Measurements from ENCODE around the gene RAB4B. TPM values are rescaled to one million over a fixed set of nuclear protein-coding genes. Genes with fewer than 3 reads are reported as not detected.
"Not testable (repeated sequence)": the region's sequence is repeated elsewhere in the genome, so short reads cannot be mapped to it uniquely, and the experiment has no call there.

The RAB4B gene
- total and polyA plus RNA-seq, 4 experiments from 2014 or later: 53.5 to 69.8 (median 61.2) TPM

- H3K4me1 Mint-ChIP-seq: peaks cover 12 to 46% (median 28%) of the 10 kb centered on the region in 4 donors
- peak overlapping the region; percentile 21 for H3K27ac ChIP-seq (ENCODE audit: low read depth, low read length)
These were observed 48.8 kb downstream of the RAB4B start for GRCh38 chr19:40826699-40827385.

DNA sequence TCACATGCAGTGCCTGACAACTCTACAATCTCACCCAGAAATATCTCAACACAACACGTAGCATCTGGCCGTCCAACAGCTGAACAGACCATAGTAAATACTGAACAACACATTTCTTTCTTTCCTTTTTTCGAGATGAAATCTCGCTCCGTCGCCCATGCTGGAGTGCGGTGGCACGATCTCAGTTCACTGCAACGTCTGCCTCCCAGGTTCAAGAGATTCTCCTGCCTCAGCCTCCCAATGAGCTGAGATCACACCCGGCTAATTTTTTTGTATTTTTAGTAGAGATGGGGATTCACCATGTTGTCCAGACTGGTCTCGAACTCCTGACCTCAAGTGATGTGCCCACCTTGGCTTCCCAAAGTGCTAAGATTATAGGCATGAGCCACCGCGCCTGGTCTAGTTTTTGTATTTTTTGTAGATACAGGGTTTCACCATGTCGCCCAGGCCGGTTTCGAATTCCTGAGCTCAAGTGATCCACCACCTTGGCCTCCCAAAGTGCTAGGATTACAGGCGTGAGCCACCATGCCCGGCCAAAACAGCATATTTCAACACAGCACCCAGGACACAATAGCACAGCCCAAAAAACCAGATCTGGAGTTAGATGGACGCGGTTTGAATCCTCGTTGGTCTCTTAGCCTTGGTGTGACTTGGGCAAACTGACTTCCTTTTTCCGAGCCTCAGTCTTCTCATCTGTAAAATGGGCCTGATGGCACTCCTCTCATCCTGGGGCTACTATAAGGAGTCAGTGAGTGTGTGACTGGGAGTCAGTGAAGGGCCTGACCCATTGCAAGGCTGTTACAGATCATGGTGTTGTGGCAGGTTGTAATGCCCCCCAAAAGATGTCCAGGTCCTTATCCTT lies 49.6 kb downstream of the RAB4B start:
- ChIA-PET POLR2A (ENCODE audit: partially characterized antibody) (interaction anchor here (1.0 to 1.4 kb wide), 2 partner anchors 77 to 165 kb away, joined by 3 read pairs; partner anchors contain the start of gene ACTMAP), CTCF (ENCODE audit: partially characterized antibody) (no interaction called here)
- Mint-ChIP-seq H3K4me3 (peak overlapping the region in 6 of 8 donors; percentile 12 to 84 (median 72)), H3K9me3 (no peaks in the 10 kb centered on the region), H3K36me3 (peaks cover 0 to 9% of the 10 kb centered on the region in 2 donors), H3K27ac (peak overlapping the region; percentile 65 to 99 (median 97)), H3K27me3 (no peaks in the 10 kb centered on the region), H3K4me1 (peaks cover 14 to 48% (median 29%) of the 10 kb centered on the region in 4 donors)
- no peak overlapping the region for H3K4me3 ChIP-seq (ENCODE audit: low read length in 2 of 2)
- H3K36me3 ChIP-seq (ENCODE audit: insufficient read depth, low read length): no peaks in the 10 kb centered on the region
- H3K27me3 ChIP-seq (ENCODE audit: insufficient read depth, low read length): no peaks in the 10 kb centered on the region
- H3K27ac ChIP-seq (ENCODE audit: low read depth, low read length): peak overlapping the region; percentile 18
- no peaks in the 10 kb centered on the region for H3K9me3 ChIP-seq (ENCODE audit: control insufficient read depth in 1 of 2, low read length in 2 of 2)
- intact Hi-C loops (cut with micrococcal nuclease): loop anchor here (2.0 kb wide), 1 partner anchor 143 kb away; no protein-coding TSS in a partner anchor
- H3K4me1 ChIP-seq (ENCODE audit: insufficient read depth, low read length): peaks cover 21% of the 10 kb centered on the region
- no peak for DNase-seq

More at GRCh38 chr19:40826699-40827385, 48.8 kb downstream of the RAB4B start:
- H3K9me3 ChIP-seq (ENCODE audit: control insufficient read depth in 1 of 2, low read length in 2 of 2); H3K27me3 Mint-ChIP-seq; CTCF ChIA-PET (ENCODE audit: partially characterized antibody); H3K9me3 Mint-ChIP-seq; H3K4me3 ChIP-seq (ENCODE audit: low read length in 2 of 2); H3K36me3 Mint-ChIP-seq; H3K27me3 ChIP-seq (ENCODE audit: insufficient read depth, low read length); H3K36me3 ChIP-seq (ENCODE audit: insufficient read depth, low read length): not testable (repeated sequence)
- peak overlapping the region; percentile 65 to 99 (median 97) for H3K27ac Mint-ChIP-seq
- peaks cover 21% of the 10 kb centered on the region for H3K4me1 ChIP-seq (ENCODE audit: insufficient read depth, low read length)
- H3K4me3 Mint-ChIP-seq: peak overlapping the region in 7 of 8 donors; percentile 12 to 84 (median 70)
- peak; percentile 81 to 92 (median 90) for DNase-seq
- POLR2A ChIA-PET (ENCODE audit: partially characterized antibody): interaction anchor here (0.7 to 1.4 kb wide), 3 partner anchors 76 to 164 kb away, joined by 3 read pairs; partner anchors contain the start of genes ACTMAP and NUMBL
- intact Hi-C loops (cut with micrococcal nuclease): loop anchor here (2.0 kb wide), 1 partner anchor 144 kb away; no protein-coding TSS in a partner anchor

- peaks cover 12 to 42% (median 27%) of the 10 kb centered on the region in 4 donors for H3K4me1 Mint-ChIP-seq
- Histone ChIP-seq H3K9me3 (ENCODE audit: control insufficient read depth in 1 of 2, low read length in 2 of 2) (no peaks in the 10 kb centered on the region), H3K4me3 (ENCODE audit: low read length in 2 of 2) (no peak overlapping the region), H3K27me3 (ENCODE audit: insufficient read depth, low read length) (no peaks in the 10 kb centered on the region), H3K36me3 (ENCODE audit: insufficient read depth, low read length) (no peaks in the 10 kb centered on the region), H3K4me1 (ENCODE audit: insufficient read depth, low read length) (peaks cover 21% of the 10 kb centered on the region), H3K27ac (ENCODE audit: low read depth, low read length) (no peak overlapping the region)
- H3K9me3 Mint-ChIP-seq: no peaks in the 10 kb centered on the region
- CTCF ChIA-PET (ENCODE audit: partially characterized antibody): interaction anchor here (0.8 to 0.9 kb wide), 2 partner anchors 9 to 194 kb away, joined by 3 read pairs; no protein-coding TSS in a partner anchor
- DNase-seq: no peak
- H3K36me3 Mint-ChIP-seq: peaks cover 0 to 9% of the 10 kb centered on the region in 2 donors
- POLR2A ChIA-PET (ENCODE audit: partially characterized antibody): interaction anchor here (0.8 to 1.0 kb wide), 3 partner anchors 10 to 479 kb away, joined by 3 read pairs; no protein-coding TSS in a partner anchor
- H3K4me3 Mint-ChIP-seq: peak overlapping the region in 1 of 8 donors; percentile 29
- intact Hi-C loops (cut with micrococcal nuclease): no loop called here
- no peaks in the 10 kb centered on the region for H3K27me3 Mint-ChIP-seq
- peak overlapping the region; percentile 11 to 91 (median 86) for H3K27ac Mint-ChIP-seq
These were observed 51.2 kb downstream of the RAB4B start for GRCh38 chr19:40829205-40829604.

- H3K9me3 Mint-ChIP-seq; DNase-seq; intact Hi-C loops (cut with micrococcal nuclease); H3K27me3 ChIP-seq (ENCODE audit: insufficient read depth, low read length); H3K9me3 ChIP-seq (ENCODE audit: control insufficient read depth in 1 of 2, low read length in 2 of 2); CTCF ChIA-PET (ENCODE audit: partially characterized antibody); H3K4me3 Mint-ChIP-seq; H3K36me3 Mint-ChIP-seq; H3K36me3 ChIP-seq (ENCODE audit: insufficient read depth, low read length); H3K4me3 ChIP-seq (ENCODE audit: low read length in 2 of 2); H3K27ac ChIP-seq (ENCODE audit: low read depth, low read length); POLR2A ChIA-PET (ENCODE audit: partially characterized antibody); H3K27me3 Mint-ChIP-seq: not testable (repeated sequence)
- Mint-ChIP-seq H3K27ac (peak overlapping the region in 3 of 7 donors; percentile 62 to 85 (median 63)), H3K4me1 (peaks cover 12 to 31% (median 23%) of the 10 kb centered on the region in 4 donors)
- peaks cover 14% of the 10 kb centered on the region for H3K4me1 ChIP-seq (ENCODE audit: insufficient read depth, low read length)
These were observed 52.7 kb downstream of the RAB4B start for GRCh38 chr19:40830741-40831140.

DNA sequence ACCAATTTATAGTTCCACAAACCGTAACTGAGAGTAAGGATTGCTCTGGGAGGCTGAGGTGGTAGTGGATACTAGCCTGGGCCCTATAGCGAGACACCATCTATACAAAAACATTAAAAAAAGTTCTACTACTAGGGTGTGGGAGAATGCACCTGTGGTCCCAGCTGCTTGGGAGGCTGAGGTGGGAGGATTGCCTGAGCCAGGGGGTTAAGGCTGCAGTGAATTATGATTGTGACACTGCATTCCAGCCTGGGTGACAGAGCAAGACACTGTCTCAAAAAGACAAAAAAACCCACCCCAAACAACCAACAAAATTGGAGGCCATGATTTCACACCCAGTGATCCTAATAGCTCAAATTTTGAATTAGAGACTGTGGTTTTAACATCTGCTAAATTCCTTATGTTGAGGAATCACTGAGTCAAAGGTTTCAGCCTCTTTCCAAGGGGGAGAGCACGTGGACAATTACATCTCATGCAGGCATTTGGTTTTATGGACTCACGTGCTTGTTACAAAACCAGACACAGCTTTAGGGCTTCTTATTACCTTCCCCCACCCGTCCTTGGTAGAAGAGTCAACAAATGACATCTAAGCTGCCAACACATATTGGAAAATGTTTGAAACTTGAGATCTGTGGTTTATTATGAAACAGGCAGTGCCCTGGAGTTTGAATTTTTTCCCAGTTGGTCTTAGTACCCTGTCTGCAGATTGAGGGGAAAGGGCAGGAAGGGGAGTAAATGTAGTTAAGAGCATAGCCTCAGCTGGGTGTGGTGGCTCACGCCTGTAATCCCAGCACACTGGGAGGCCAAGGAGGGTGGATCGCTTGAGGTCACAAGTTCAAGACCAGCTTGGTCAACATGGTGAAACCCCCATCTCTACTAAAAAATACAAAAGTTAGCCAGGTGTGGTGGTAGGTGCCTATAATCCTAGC lies 53.7 kb downstream of the RAB4B start:
- H3K9me3 ChIP-seq (ENCODE audit: control insufficient read depth in 1 of 2, low read length in 2 of 2): no peaks in the 10 kb centered on the region
- ChIA-PET POLR2A (ENCODE audit: partially characterized antibody) (no interaction called here), CTCF (ENCODE audit: partially characterized antibody) (interaction anchor here (0.7 to 0.8 kb wide), 2 partner anchors 13 to 169 kb away, joined by 3 read pairs; no protein-coding TSS in a partner anchor)
- DNase-seq: no peak
- no peak overlapping the region for H3K27ac ChIP-seq (ENCODE audit: low read depth, low read length)
- H3K36me3 ChIP-seq (ENCODE audit: insufficient read depth, low read length): no peaks in the 10 kb centered on the region
- Mint-ChIP-seq H3K4me3 (no peak overlapping the region), H3K36me3 (peaks cover 0 to 6% of the 10 kb centered on the region in 2 donors), H3K9me3 (no peaks in the 10 kb centered on the region), H3K4me1 (peaks cover 9 to 21% (median 18%) of the 10 kb centered on the region in 4 donors), H3K27ac (peak overlapping the region in 6 of 7 donors; percentile 38 to 85 (median 59)), H3K27me3 (no peaks in the 10 kb centered on the region)
- no peak overlapping the region for H3K4me3 ChIP-seq (ENCODE audit: low read length in 2 of 2)
- H3K27me3 ChIP-seq (ENCODE audit: insufficient read depth, low read length): no peaks in the 10 kb centered on the region
- H3K4me1 ChIP-seq (ENCODE audit: insufficient read depth, low read length): peaks cover 10% of the 10 kb centered on the region
- intact Hi-C loops (cut with micrococcal nuclease): no loop called here

DNA sequence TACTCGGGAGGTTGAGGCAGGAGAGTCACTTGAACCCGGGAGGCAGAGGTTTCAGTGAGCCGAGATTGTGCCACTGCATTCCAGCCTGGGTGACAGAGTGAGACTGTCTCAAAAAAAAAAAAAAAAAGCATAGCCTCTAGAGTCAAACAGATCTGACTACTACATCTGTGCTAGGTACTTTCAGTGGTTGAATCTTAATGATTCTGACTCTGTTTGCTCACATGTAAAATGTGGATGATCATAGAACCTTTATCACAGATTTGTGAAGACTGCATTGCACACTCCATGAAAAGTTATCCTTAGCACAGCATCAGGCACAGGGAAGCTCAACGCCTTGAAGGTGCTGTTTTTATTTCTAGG lies 54.4 kb downstream of the RAB4B start:
- H3K4me3 Mint-ChIP-seq; H3K27me3 ChIP-seq (ENCODE audit: insufficient read depth, low read length); DNase-seq; intact Hi-C loops (cut with micrococcal nuclease); H3K36me3 ChIP-seq (ENCODE audit: insufficient read depth, low read length); H3K27me3 Mint-ChIP-seq; H3K4me1 ChIP-seq (ENCODE audit: insufficient read depth, low read length); H3K4me3 ChIP-seq (ENCODE audit: low read length in 2 of 2); H3K27ac ChIP-seq (ENCODE audit: low read depth, low read length); H3K9me3 Mint-ChIP-seq; POLR2A ChIA-PET (ENCODE audit: partially characterized antibody); H3K9me3 ChIP-seq (ENCODE audit: control insufficient read depth in 1 of 2, low read length in 2 of 2); H3K36me3 Mint-ChIP-seq: not testable (repeated sequence)
- CTCF ChIA-PET (ENCODE audit: partially characterized antibody): interaction anchor here (0.7 kb wide), 1 partner anchor 170 kb away, joined by 3 read pairs; no protein-coding TSS in a partner anchor
- peaks cover 3 to 15% (median 11%) of the 10 kb centered on the region in 4 donors for H3K4me1 Mint-ChIP-seq
- H3K27ac Mint-ChIP-seq: peak overlapping the region in 2 of 7 donors; percentile 29 to 59
